Endothelial cell (in vitro differentiated cells): ENCODE data around the gene AGTPBP1. TPM values are rescaled to one million over a fixed set of nuclear protein-coding genes. Genes with fewer than 3 reads are reported as not detected.
A peak's percentile ranks its signal among the peaks of the same experiment; 100 is the strongest.

Experiments used
- DNase-seq: peaks from one replicate; pipeline ENCODE4 v3.0.0; 2021; ENCODE audit warnings: low spot score
- H3K27ac Mint-ChIP-seq: one replicate; pipeline ENCODE4 v1.8.0; 2021; ENCODE audit warnings: mixed read lengths, inconsistent platforms; ENCODE audit not compliant: unreplicated experiment
- H3K27me3 Mint-ChIP-seq: one replicate; pipeline ENCODE4 v1.8.0; 2021; ENCODE audit warnings: mild to moderate bottlenecking, moderate library complexity, mixed read lengths, inconsistent platforms; ENCODE audit not compliant: unreplicated experiment
- H3K36me3 Mint-ChIP-seq: one replicate; pipeline ENCODE4 v1.8.0; 2021; ENCODE audit warnings: mild to moderate bottlenecking, low read depth, mixed read lengths, inconsistent platforms; ENCODE audit not compliant: unreplicated experiment
- H3K4me1 Mint-ChIP-seq: one replicate; pipeline ENCODE4 v1.8.0; 2021; ENCODE audit warnings: mild to moderate bottlenecking, mixed read lengths, inconsistent platforms; ENCODE audit not compliant: unreplicated experiment
- H3K4me3 Mint-ChIP-seq: one replicate; pipeline ENCODE4 v1.8.0; 2021; ENCODE audit warnings: mild to moderate bottlenecking, mixed read lengths, inconsistent platforms; ENCODE audit not compliant: unreplicated experiment
- H3K9me3 Mint-ChIP-seq: one replicate; pipeline ENCODE4 v1.8.0; 2021; ENCODE audit warnings: mixed read lengths, inconsistent platforms; ENCODE audit not compliant: unreplicated experiment
- total RNA-seq: library from RNA; stranded (reverse); fragmentation: NEBNext Ultra II Directional; extraction: Animal tissue kit (Norgen Biotek cat#: 25700); gene quantifications from one replicate; pipeline ENCODE4 v1.2.1, GENCODE V29; 2021; ENCODE audit not compliant: unreplicated experiment
- TF ChIP-seq, protein P1 (sequence below): fragments of 200-600 bp; sonication (generic); IDR thresholded peaks from one replicate; pipeline ENCODE4 v1.5.0; 2021; ENCODE audit warnings: antibody characterized with exemption; ENCODE audit not compliant: unreplicated experiment

The AGTPBP1 gene
- total RNA-seq, 1 donor from 2014 or later: 48.9 TPM

DNA sequence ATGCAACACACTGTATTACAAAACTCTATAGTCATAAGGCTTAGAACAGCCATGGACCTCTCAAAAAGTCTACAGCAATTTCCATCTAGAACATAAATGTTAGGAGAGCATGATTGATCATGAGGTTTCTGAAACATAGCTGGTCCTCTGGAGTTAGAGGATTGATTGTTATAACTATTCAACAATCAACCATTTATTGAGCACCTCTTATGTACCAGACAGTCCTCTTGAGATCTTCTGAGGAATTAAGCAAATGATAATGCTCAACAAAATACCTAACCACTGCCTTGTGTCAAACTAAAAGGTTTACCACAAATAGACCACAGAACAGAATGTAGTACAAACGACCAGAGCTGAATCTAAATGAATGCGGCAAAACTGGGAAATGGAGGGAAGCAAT lies 3.4 kb upstream of the AGTPBP1 start:
- no peak for DNase-seq
- H3K9me3 Mint-ChIP-seq: no peaks in the 10 kb centered on the region
- no peak overlapping the region for H3K4me3 Mint-ChIP-seq
- no peak overlapping the region for H3K27ac Mint-ChIP-seq
- H3K27me3 Mint-ChIP-seq: peaks cover 2% of the 10 kb centered on the region
- peaks cover 7% of the 10 kb centered on the region for H3K4me1 Mint-ChIP-seq
- peaks cover 5% of the 10 kb centered on the region for H3K36me3 Mint-ChIP-seq
- TF ChIP-seq, protein P1, sequence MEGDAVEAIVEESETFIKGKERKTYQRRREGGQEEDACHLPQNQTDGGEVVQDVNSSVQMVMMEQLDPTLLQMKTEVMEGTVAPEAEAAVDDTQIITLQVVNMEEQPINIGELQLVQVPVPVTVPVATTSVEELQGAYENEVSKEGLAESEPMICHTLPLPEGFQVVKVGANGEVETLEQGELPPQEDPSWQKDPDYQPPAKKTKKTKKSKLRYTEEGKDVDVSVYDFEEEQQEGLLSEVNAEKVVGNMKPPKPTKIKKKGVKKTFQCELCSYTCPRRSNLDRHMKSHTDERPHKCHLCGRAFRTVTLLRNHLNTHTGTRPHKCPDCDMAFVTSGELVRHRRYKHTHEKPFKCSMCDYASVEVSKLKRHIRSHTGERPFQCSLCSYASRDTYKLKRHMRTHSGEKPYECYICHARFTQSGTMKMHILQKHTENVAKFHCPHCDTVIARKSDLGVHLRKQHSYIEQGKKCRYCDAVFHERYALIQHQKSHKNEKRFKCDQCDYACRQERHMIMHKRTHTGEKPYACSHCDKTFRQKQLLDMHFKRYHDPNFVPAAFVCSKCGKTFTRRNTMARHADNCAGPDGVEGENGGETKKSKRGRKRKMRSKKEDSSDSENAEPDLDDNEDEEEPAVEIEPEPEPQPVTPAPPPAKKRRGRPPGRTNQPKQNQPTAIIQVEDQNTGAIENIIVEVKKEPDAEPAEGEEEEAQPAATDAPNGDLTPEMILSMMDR: no peak

DNA sequence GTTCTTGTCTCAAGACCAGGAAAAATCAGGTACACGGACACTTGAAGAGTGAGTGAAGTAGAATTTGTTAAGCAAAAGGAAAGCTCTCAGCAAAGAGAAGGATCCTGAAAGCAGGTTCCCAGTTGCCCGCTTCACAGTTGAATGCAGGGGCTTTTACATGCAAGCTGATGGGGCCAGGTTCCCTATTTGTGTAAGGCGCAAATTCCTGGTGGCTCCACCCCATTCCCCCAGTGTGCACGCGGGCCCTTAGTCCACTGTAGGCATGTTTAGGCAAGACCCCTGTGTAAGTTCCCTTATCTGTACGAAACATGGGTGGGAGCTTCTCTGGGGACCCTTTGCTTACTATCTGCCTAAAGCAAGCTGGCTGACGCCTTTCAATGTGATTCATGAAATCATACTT lies 2.7 kb upstream of the AGTPBP1 start:
- H3K4me1 Mint-ChIP-seq: peaks cover 7% of the 10 kb centered on the region
- peaks cover 2% of the 10 kb centered on the region for H3K27me3 Mint-ChIP-seq
- H3K27ac Mint-ChIP-seq: no peak overlapping the region
- H3K36me3 Mint-ChIP-seq: peaks cover 5% of the 10 kb centered on the region
- no peak overlapping the region for H3K4me3 Mint-ChIP-seq
- no peaks in the 10 kb centered on the region for H3K9me3 Mint-ChIP-seq
- no peak for DNase-seq
- TF ChIP-seq, protein P1: no peak

DNA sequence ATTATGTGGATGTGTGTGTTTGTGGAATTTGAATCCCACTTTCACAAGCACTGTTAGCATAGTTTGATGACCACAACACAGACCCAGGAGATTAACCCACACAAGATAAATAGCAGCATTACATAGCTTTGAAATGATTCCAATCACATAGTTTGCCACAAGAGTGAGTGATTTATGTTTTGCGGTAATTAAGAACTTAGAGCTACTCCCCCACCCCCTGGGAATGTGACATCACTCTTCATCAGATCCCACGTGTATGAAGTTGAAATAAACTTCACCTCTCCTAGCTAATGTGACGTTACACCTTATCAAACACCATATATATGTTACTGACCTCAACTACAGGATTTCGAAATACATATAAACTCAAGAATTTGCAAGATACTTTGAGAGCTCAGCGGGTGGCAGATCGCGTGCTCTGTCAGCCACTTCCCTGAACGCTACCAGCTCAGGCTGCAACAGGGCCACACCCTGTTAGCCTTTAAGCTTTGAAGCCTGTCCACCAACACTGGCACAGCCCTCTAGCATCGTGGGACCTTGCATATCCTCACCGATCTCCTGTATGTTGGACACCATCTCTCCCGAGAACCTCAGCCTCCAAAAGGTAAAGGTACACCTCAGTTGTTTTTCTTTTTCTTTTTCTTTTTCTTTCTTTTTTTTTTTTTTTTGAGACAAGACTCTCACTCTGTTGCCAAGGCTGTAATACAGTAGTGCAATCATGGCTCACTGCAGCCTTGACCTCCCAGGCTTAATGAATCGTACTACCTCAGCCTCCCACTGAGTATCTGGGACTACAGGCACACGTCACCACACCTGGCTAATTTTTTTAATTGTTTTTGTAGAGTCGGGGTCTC lies 1.7 kb upstream of the AGTPBP1 start:
- H3K27me3 Mint-ChIP-seq: peaks cover 2% of the 10 kb centered on the region
- no peak for DNase-seq
- H3K9me3 Mint-ChIP-seq: no peaks in the 10 kb centered on the region
- TF ChIP-seq, protein P1: no peak
- no peak overlapping the region for H3K4me3 Mint-ChIP-seq
- peaks cover 5% of the 10 kb centered on the region for H3K36me3 Mint-ChIP-seq
- no peak overlapping the region for H3K27ac Mint-ChIP-seq
- peaks cover 7% of the 10 kb centered on the region for H3K4me1 Mint-ChIP-seq

DNA sequence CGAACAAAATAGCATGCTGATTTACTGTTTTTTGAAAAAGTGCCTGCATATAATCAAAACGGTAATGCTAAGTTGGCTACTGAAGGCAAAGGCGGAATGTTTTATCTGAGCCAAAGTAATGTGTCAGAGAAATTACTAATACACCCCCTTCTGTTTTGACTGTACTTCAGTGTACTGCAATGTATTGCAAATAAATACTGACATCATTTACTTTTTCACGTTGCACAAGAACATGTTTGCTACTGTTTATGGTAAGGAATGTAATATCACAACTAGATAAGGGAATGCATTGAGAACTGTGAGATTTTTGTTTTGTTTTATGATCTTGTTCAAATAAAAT lies 813 bp upstream of the AGTPBP1 start:
- Mint-ChIP-seq H3K4me3 (peak overlapping the region; percentile 93), H3K4me1 (peaks cover 7% of the 10 kb centered on the region), H3K9me3 (no peaks in the 10 kb centered on the region), H3K36me3 (peaks cover 5% of the 10 kb centered on the region), H3K27ac (peak overlapping the region; percentile 61), H3K27me3 (peaks cover 2% of the 10 kb centered on the region)
- no peak for DNase-seq
- TF ChIP-seq, protein P1: no peak

DNA sequence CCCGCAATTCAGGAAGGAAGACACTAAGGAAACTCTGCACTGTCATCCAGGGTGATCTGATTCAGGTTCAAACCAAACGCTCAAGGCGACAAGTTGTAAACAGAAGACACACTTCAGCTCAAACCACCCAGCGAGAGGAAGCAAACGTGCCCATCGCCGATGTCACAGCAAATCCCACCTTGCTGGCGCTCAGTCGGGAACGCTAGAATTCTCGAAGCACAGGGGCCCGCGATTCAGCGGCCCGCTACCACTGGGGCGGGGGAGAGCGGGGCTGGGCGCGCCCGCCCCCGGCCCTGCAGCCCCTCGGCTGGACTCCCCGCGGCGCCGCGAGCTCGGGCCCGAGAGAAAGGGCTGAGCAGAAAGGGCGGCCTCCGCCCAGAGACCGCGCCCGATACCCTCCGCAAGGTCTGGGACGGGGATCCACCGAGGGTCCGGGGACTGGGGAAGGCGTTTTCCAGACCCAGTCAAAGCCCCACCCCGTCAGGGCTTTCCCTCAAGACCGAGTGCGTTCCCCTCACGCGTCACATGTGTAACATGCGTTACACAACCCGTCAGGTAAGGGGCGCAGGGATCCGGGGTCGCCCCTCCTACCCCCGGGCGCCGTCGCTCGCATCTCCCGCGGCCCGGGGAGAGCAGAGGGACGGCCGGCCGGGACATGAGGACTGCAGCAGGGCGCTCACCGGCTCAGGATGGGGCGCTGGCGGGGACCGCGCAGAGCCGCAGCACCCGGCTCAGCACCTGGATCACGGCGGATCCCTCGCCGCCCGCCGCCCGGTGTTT lies 469 bp downstream of the AGTPBP1 start:
- peak; percentile 47 for DNase-seq
- TF ChIP-seq, protein P1: no peak
- Mint-ChIP-seq H3K4me3 (peak overlapping the region; percentile 99), H3K27me3 (peaks cover 2% of the 10 kb centered on the region), H3K9me3 (no peaks in the 10 kb centered on the region), H3K4me1 (peaks cover 7% of the 10 kb centered on the region), H3K27ac (peak overlapping the region; percentile 96), H3K36me3 (peaks cover 5% of the 10 kb centered on the region)
